HG03575 (cell line): ENCODE measurements around the gene TSEN54.
"Not testable (repeated sequence)": the region's sequence is repeated elsewhere in the genome, so short reads cannot be mapped to it uniquely, and the experiment has no call there.

Experiments used
- ATAC-seq: cut with Tn5 transposase; IDR thresholded peaks from one replicate; pipeline ENCODE4 v1.9.1; 2021; ENCODE audit not compliant: unreplicated experiment, insufficient number of reproducible peaks, low FRiP score; ENCODE audit errors: extremely low read depth

TSEN54 gene

DNA sequence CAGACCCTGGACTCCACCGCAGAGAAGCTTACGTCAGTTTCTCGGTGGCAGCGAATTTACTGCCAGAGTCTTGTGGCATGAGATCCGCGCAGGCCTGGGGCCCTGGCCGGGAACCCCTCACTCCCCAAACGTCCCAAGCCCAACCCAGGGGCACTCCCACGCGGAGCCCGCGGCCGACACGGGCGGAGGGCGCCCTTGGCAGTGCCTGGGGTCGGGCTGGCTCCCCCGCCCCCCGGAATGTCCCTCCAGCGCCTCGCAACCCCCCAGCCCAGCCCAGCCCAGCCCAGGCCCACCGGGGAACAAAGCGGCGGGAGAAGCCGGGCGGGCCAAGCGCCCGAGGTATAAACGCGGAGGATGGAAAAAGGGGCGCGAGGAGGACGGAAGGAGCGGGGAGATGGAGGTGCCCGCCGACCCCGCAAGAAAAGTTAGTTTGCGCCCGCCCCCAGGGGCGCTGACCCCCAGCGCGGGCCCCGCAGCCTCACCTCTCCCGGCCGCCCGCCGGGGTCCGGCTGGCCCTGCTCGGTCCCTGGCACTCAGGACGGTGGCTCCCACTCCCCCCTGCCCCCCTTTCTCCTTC lies 1.3 kb upstream of the TSEN54 start:
- ATAC-seq: no peak

DNA sequence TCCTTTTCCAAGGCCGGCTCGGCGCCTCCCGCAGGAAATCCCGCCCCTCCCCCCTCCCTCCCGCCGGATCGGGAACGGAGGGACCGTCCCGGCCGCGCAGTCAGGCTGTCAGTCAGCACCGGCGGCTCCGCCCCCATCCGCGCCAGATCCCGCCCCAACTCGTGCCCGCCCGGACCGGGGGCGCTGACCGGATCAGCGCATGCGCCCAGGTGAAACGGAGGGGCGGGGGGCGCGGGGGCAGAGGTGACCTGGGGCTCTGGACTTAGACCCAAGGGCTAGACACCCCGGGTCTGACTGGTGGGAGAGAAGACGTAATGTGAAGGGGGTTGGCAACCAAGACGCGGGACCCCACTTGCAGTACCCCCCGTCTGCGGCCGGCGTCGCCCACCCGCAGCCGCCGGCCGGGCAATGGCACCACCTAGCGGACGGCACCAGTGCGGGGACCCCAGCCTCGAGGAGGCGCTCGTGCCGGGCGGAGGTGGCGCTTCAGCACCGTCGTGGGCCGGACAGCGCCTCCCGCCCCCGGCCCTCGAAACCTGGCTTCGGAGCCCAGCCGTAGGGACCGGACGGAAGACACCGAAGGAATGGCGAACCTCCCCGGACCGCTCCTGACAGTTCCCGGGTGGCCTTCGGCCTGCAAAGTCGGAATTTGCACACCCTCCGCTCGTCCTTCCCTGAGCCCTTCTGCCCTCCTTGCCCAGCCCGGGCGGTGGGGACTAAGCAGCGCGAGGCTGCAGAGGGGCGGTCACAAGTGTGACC lies 653 bp upstream of the TSEN54 start, which contains the start of gene CASKIN2:
TSS of gene CASKIN2 (minus strand) at position 42 of the 759 bp plus-strand sequence. CDS start 1,733 bp downstream, outside the sequence.
- ATAC-seq: no peak

DNA sequence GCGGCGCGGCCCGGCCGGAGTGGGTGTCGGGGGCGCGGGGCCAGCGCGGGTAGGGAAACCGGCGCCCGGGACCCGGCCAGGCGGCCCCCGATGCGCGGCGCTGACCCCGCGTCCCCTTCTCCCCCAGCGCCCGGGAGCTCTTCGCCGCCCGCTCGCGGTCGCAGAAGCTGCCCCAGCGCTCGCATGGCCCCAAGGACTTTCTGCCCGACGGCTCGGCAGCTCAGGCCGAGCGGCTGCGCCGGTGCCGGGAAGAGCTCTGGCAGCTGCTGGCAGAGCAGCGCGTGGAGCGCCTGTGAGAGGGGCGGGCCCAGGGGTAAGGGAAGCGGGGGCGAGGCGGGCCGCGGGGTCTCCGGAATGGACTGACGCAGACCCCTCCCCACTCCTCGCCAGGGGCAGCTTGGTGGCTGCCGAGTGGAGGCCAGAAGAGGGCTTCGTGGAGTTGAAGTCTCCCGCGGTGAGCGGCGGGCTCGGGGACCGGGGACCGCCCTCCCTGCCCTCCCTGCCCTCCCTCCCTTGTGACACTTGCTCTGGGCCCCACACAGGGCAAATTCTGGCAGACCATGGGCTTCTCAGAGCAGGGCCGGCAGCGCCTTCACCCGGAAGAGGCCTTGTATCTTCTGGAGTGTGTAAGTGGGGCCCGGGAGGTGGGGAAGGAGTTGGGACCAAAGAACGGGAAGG lies 430 bp downstream of the TSEN54 start:
- ATAC-seq: no peak

DNA sequence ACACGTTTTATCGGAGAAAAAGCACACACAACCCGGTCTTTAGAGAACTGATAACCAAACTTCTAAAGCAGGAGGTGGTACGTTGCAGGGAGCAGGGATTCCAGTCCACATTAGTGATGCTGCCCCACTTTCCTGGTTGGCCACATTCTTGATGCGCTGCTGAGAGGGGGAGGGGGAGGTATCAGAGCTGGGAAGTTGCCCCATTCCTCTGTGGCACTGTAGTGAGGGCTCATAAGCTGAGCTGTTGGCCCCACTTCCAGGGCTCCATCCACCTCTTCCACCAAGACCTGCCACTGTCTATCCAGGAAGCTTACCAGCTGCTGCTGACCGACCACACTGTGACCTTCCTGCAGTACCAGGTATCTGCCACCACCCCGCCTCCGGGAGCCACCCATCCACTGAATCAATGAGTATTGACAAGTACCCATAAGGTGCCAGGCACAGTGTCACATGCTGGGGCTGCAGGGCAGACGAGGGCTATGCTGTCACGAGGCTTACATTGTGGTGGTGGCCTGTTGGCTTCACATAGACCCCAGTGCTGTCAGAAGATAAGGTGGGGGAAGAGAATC lies 1.1 kb downstream of the TSEN54 start:
- no peak for ATAC-seq

DNA sequence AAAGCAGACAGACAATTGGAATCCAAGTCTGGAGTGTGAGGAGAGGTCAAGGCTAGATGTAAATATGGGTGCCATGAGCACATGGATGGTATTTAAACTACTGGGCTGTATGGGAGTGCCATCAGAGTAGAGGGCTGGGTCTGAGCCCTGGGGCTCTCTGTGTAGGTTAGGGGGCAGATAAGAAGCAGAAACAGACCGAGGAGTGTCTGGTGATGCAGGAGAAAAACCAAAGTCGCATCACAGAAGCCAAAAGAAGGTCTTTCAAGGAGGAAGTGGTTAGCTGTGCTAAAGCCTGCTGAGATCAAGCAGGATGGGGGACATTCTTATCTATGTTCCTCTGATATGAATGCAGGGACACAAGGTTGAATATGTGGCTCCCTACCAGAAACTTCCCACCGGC lies 1.9 kb downstream of the TSEN54 start:
- ATAC-seq: no peak

DNA sequence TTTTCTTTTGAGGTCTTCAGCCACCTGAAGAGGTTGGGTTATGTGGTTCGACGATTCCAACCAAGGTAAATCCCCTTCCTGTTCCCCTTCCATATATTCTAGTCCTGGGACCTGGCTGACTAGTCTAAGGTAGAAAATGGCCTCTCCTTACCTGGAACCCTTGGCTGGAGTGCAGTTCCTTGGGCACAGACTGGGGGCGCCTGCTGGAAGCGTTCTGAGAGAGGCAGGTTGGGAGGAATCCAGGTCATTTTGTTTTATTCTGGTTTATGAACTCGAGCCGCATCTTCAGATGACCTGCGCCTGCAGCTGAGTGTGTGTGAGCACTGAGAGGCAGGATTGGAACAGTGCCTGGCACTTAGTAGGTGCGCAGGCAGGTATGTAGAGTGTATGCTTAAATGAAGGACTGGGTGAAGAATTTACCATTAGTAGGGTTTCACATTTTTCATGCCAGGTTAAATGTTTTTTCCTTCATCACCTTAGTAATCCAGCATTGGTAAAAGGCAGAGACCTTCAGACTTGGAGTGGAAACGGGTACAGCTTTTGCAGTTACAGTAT lies 2.7 kb downstream of the TSEN54 start:
- no peak for ATAC-seq

DNA sequence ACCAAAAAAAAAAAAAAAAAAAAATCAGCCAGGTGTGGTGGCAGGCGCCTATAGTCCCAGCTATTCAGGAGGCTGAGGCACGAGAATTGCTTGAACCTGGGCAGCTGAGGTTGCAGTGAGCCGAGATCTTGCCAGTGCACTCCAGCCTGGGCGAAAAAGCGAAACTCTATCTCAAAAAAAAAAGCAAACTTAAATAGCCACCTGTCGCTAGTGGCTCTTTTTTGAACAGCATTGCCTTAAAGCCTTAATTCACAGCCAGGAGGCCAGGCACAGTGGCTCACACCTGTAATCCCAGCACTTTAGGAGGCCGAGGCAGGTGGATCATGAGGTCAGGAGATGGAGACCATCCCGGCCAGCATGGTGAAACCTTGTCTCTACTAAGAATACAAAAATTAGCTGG lies 4.1 kb downstream of the TSEN54 start:
- not testable (repeated sequence) for ATAC-seq

DNA sequence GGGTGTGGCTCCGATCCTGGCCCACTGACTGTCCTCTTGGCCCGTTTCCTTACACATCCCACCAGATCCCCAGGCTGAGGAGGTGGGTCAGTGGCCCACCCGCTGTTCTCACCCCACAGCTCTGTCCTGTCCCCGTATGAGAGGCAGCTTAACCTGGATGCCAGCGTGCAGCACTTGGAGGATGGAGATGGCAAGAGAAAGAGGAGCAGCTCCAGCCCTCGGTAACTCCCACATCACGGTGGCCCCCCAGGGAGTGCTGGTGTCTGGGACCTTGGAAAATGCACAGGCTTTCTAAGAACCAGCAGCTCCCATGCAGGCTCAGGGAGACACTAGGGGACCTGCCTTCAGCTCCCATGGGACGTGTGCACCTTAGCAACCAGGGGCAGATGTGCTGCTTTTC lies 5.0 kb downstream of the TSEN54 start:
- ATAC-seq: no peak

DNA sequence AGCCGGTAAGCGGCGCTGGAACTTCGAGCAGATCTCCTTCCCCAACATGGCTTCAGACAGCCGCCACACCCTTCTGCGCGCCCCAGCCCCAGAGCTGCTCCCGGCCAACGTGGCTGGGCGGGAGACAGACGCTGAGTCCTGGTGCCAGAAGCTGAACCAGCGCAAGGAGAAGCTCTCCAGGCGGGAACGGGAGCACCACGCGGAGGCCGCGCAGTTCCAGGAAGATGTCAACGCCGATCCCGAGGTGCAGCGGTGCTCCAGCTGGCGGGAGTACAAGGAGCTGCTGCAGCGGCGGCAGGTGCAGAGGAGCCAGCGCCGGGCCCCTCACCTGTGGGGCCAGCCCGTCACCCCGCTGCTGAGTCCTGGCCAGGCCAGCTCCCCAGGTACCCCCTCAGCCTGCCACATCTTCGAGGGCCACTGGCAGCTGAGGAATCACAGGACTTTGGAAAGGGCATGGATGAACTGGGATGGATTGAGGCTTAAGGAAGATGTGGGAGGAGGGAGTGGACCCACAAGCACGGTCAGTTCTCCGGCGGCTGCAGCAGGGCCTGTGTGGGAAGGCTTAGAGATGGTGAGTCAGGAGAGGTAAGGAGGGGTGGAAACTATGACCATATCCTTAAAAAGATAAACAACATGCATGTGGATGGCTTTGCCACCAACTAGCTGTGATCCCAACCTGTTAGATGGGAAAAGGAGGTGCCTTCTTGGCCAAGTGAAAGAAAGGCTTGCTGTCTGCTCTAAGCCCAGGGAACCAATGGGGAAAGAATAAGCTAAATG lies 5.8 kb downstream of the TSEN54 start:
- ATAC-seq: no peak

DNA sequence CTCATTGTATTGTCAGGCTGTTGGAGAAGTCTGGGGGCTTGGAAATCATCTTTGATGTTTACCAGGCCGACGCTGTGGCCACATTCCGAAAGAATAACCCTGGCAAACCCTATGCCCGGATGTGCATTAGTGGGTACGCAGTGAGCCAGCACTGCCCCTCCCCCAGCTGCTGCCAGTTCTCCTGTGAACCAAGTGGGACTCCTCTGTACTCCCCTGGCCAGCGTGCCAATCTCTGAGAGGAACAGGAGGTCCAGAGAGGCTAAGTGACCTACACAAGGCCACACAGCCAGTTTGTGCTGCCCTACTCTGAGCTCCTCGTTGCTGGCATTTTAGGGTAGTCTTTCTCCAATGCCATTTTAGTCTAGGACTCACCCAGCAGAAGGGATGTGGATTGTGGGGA lies 7.3 kb downstream of the TSEN54 start:
- no peak for ATAC-seq

DNA sequence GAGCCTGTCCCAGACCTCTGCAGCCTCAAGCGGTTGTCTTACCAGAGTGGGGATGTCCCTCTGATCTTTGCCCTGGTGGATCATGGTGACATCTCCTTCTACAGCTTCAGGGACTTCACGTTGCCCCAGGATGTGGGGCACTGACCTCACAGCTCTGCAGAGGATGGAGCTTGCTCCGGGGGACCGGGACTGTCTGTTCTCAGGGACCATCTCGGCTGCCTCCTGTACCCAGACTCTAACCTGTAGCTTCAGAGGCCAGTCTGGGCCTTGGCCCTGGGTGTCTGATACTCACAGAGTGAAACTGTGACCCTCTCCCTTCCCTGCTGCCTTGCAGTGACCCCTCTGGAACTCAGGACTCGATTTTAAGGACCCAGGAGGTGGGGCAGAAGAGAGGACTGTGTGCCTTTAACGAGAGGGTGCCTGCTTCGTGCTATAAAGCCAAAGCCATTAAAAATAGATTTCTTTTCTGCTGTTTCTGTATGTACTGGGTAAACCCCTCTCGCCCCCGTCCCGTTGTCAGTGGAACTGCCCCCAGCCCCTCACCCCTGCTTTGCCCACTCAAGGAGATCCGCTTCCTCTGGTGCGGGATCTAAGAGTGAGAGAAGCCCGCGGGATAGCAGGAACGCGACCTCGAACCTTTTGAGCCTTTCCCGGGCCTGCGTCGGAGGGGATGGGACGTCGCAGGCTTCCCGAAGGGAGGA lies 8.1 kb downstream of the TSEN54 start:
- ATAC-seq: no peak

DNA sequence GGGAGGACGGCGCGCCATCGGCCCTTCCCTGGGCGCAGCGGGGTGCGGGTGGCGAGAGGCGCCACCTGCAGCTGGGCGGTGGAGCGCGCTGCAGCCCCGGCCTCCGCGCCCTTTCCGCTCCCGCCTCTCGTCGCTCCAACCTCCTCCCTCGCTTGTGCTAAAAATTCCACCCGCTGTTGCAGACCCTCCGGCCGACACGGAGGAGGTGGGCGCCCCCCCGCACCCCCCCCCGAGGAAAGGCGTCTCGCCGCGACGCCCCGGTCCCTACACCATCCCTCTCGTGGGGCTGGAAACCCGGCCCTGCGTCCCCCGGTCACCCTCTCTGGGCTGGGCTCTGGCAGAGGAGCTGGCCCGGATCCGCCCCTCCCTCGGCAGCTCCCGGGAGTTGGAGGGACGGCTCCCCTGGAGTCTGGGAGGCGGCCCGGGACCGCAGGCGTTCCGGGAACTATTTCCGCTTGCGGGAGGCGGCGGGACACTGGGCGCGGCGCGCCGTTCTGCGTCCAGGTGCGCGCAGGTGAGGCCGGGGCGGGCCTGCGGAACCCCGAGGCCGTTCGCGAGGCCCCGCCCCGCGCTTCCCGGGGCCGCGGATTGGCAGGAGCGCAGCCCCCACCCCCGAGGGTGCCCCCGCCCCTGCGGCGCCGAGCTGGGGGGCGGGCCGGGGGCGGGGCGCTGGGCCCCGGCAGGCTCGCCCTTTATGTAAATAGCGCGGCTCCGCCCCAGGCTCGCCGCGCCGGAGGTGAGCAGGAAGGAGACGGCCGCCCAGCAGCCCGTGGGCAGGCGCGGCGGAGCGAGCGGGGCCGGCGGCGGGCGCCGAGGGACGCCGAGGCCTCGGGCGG lies 8.9 kb downstream of the TSEN54 start, which contains the start of gene LLGL2:
TSS of gene LLGL2 (plus strand) at position 728 of the 836 bp plus-strand sequence. CDS start 17,730 bp downstream, outside the sequence.
- no peak for ATAC-seq

DNA sequence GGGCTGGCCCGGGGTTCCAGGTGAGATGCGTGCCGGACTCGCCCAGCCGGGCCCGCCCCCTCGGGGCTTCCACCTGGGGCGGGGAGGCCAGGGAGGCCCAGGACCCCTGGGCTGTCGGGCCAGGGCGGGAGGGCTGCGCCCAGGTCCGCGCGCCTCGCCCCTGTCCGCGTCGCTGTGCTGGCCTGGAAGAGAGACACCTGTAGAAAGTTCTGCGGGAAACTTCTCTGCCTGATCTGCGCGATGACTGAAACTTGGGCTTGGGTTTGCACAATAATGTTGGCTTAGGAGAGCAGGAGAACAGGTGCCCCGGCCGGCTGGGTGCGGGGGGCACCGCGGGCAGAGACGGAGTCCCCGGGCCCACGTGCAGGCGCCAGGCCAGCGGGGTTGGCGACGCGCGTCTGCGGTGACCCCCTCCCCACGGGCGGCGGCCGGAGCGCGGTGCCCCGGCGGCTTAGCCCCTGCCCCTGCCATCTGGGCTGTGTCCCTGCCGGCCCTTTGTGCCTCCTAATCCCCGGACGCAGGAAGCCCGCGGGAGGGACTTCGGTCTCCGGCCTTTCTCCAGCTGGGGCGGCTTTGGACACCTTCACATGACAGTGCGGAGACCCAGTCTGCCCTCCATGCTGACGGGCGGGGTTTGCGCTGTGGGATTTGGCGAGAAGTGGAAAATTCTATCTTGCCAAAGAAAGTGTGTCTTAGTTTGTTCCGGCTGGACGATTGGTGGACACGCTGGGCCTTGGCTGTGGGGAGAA lies 9.7 kb downstream of the TSEN54 start:
- ATAC-seq: no peak

DNA sequence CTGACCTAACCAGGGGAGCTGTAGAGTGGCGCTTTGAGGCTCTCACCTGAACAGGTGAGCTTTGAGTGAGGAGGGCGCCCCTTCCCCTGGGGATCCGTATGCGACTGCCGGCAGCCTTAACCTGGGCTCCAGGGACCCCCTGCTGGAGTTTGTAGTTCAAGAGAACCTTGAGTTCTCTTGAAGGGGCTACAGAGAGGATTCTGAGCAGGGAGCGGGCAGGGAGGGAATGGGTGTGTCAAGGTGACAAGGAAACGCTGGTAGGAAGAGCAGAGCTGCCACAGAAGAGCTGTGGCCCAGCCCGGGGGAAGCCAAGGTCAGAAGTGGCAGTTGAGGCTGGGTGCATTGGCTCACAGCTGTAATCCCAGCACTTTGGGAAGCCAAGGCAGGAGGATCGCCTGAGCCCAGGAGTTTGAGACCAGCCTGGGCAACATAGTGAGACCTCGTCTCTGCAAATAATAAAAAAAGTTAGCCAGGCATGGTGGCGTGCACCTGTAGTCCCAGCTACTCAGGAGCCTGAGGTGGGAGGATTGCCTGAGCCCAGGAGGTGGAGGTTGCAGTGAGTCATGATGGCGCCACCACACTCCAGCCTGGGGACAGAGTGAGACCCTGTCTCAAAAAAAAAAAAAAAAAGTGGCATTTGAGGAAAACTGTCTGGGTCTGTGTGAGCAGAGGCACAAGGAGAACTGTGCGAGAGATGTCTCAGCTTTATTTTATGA lies 10.4 kb downstream of the TSEN54 start:
- ATAC-seq: no peak

DNA sequence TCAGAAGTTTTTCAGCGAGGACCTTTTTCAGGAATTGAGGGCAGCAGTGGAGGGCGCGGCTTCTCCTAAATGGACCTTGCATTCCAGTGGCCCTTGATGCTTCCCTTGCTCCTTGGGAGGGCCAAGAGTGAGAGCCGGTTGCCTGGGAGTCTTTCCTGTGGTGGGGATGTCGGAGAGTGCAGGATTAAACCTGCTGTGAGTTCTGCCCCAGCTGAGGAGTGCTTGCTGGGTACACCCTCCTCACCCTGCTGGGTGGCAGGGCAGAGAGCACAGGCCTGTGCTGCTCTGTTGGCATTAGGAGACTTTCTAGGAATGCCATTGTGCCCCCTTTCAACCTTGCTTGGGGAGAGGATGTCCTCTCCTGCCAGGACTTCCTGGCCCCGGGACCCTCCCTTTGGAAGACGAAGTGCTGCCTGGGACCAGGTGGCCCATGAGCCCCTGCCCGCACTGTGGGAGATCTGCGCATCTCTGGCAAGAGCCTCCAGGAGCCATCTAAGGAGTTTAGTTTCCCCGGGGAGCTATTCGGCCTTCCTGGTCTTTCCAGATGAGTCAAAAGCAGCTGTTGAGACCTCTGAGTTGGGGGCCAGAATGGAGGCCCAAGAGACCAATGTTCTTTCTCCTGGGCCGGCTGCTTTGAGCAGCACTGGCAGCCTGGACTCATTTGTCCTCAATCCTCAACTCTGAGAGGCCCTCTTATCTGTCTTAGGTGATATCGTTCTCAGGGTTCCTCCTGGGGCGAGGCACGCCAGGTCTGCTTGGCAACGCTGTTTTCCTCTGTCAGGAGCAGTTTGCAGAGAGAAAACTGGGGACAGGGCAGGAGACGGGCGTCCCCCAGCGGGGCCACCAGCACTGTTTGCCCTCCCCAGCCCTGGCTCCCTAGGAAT lies 14.8 kb downstream of the TSEN54 start:
- ATAC-seq: no peak
